Measurements from ENCODE around the gene FILIP1. TPM values are rescaled to one million over a fixed set of nuclear protein-coding genes. Genes with fewer than 3 reads are reported as not detected.

The FILIP1 gene
- total and polyA plus RNA-seq, 10 of the 15 experiments (the other 5 are each of a cell fraction or from before 2014, with no cell fraction given), result 0.23 to 2.0 (median 0.44) TPM

GRCh38 chr6:75306064-75306463, 187.5 kb downstream of the FILIP1 start (continued):
- no peak for TF ChIP-seq SPI1 (IDR thresholded peaks at IDR 0.05; ENCODE audit: borderline replicate concordance, insufficient read depth, low read depth, low read length)
- no peak for TF ChIP-seq NFXL1 (IDR thresholded peaks at IDR 0.05; ENCODE audit: borderline replicate concordance)
- TF ChIP-seq FOXK2 (IDR thresholded peaks at IDR 0.05), result no peak
- TF ChIP-seq E2F8 (IDR thresholded peaks at IDR 0.05; ENCODE audit: low read depth, partially characterized antibody), result no peak
- no peak for TF ChIP-seq ASH2L (IDR thresholded peaks at IDR 0.05; ENCODE audit: borderline replicate concordance, low read depth)
- no peak for TF ChIP-seq ZBTB4 (CRISPR knock-in tag; IDR thresholded peaks at IDR 0.05)
- no peak for TF ChIP-seq SREBF2 (IDR thresholded peaks at IDR 0.05; ENCODE audit: low read length)

Measured in GM12878 (cell line).